Measurements from ENCODE around the gene NOXO1.

Gene NOXO1

GRCh38 chr16:2019921-2020831 lies 38.9 kb upstream of the NOXO1 start:
- no peak overlapping the region for H3K4me2 ChIP-seq (ENCODE audit: low read length)
- H2AFZ ChIP-seq = no peak overlapping the region
- TF ChIP-seq, protein P1, sequence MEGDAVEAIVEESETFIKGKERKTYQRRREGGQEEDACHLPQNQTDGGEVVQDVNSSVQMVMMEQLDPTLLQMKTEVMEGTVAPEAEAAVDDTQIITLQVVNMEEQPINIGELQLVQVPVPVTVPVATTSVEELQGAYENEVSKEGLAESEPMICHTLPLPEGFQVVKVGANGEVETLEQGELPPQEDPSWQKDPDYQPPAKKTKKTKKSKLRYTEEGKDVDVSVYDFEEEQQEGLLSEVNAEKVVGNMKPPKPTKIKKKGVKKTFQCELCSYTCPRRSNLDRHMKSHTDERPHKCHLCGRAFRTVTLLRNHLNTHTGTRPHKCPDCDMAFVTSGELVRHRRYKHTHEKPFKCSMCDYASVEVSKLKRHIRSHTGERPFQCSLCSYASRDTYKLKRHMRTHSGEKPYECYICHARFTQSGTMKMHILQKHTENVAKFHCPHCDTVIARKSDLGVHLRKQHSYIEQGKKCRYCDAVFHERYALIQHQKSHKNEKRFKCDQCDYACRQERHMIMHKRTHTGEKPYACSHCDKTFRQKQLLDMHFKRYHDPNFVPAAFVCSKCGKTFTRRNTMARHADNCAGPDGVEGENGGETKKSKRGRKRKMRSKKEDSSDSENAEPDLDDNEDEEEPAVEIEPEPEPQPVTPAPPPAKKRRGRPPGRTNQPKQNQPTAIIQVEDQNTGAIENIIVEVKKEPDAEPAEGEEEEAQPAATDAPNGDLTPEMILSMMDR (IDR thresholded peaks at IDR 0.05) = no peak
- H3K27me3 ChIP-seq (ENCODE audit: control insufficient read depth, insufficient read depth, low read length) = no peaks in the 10 kb centered on the region
- no peak overlapping the region for H3K4me3 ChIP-seq (ENCODE audit: low read depth, low read length)
- no peak overlapping the region for H3K27ac ChIP-seq
- H3K79me2 ChIP-seq = no peaks in the 10 kb centered on the region
- no peaks in the 10 kb centered on the region for H3K9me3 ChIP-seq (ENCODE audit: control insufficient read depth, low read length)
- H3K36me3 ChIP-seq (ENCODE audit: control insufficient read depth, insufficient read depth, low read length) = no peaks in the 10 kb centered on the region
- H3K4me1 ChIP-seq = peaks cover 3% of the 10 kb centered on the region
- H3K9ac ChIP-seq = no peak overlapping the region

DNA sequence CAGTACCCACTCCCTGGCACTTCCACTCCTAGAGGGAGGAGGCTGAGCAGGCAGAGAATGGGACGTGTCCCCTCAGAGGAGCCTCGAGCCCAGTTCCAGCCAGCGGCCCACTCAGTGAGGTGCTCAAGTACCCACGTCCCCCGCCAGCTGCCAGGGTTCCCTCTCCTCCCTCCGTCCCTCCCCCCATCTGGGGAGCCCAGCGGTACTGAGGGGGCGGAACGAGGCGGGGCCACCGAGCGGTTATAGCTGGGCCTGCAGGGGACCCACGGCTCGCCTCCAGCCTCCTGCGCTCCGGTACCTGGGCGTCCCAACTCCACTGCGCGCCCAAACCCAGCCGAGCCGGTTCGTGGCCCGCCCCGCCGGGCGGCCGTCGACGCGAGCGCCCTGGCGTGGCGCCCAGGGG lies 38.2 kb upstream of the NOXO1 start, which contains the start of gene NPW:
Gene NPW, plus strand, starts transcription at position 268 of the 403 bp plus-strand sequence.
- Histone ChIP-seq H3K4me2 (ENCODE audit: low read length) (no peak within 1 kb of the TSS), H3K9me3 (ENCODE audit: control insufficient read depth, low read length) (no peaks in the 10 kb centered on the region), H2AFZ (no peak within 1 kb of the TSS), H3K4me3 (ENCODE audit: low read depth, low read length) (no peak within 1 kb of the TSS), H3K36me3 (ENCODE audit: control insufficient read depth, insufficient read depth, low read length) (no peaks in the 10 kb centered on the region), H3K27ac (no peak within 1 kb of the TSS), H3K27me3 (ENCODE audit: control insufficient read depth, insufficient read depth, low read length) (no peaks in the 10 kb centered on the region), H3K79me2 (no peaks in the 10 kb centered on the region), H3K9ac (no peak within 1 kb of the TSS), H3K4me1 (peaks cover 3% of the 10 kb centered on the region)
- TF ChIP-seq, protein P1 (IDR thresholded peaks at IDR 0.05) = no peak

- H3K27ac ChIP-seq = no peak overlapping the region
- H3K9ac ChIP-seq = no peak overlapping the region
- H3K79me2 ChIP-seq = no peaks in the 10 kb centered on the region
- no peak overlapping the region for H2AFZ ChIP-seq
- H3K9me3 ChIP-seq (ENCODE audit: control insufficient read depth, low read length) = no peaks in the 10 kb centered on the region
- TF ChIP-seq, protein P1 (IDR thresholded peaks at IDR 0.05) = no peak
- H3K36me3 ChIP-seq (ENCODE audit: control insufficient read depth, insufficient read depth, low read length) = no peaks in the 10 kb centered on the region
- no peaks in the 10 kb centered on the region for H3K4me1 ChIP-seq
- no peak overlapping the region for H3K4me2 ChIP-seq (ENCODE audit: low read length)
- H3K4me3 ChIP-seq (ENCODE audit: low read depth, low read length) = no peak overlapping the region
- no peaks in the 10 kb centered on the region for H3K27me3 ChIP-seq (ENCODE audit: control insufficient read depth, insufficient read depth, low read length)
Measured at GRCh38 chr16:2016407-2016922, 35.2 kb upstream of the NOXO1 start.

DNA sequence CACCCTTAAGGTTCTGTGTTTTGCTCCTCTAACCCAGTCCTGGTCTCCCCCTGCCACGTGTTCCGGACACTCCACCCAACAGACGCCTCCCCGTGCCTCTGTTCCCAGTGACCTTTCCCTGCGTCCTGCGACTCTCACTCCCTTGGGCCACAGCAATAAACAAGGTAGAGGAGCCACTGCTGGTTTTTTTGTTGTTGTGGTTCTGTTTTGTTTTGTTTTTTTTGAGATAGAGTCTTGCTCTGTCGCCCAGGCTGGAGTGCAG lies 34.6 kb upstream of the NOXO1 start:
- no peaks in the 10 kb centered on the region for H3K9me3 ChIP-seq (ENCODE audit: control insufficient read depth, low read length)
- H2AFZ ChIP-seq = no peak overlapping the region
- TF ChIP-seq, protein P1 (IDR thresholded peaks at IDR 0.05) = no peak
- H3K4me2 ChIP-seq (ENCODE audit: low read length) = no peak overlapping the region
- H3K4me1 ChIP-seq = no peaks in the 10 kb centered on the region
- H3K79me2 ChIP-seq = no peaks in the 10 kb centered on the region
- H3K27ac ChIP-seq = no peak overlapping the region
- H3K27me3 ChIP-seq (ENCODE audit: control insufficient read depth, insufficient read depth, low read length) = no peaks in the 10 kb centered on the region
- H3K9ac ChIP-seq = no peak overlapping the region
- H3K4me3 ChIP-seq (ENCODE audit: low read depth, low read length) = no peak overlapping the region
- H3K36me3 ChIP-seq (ENCODE audit: control insufficient read depth, insufficient read depth, low read length) = no peaks in the 10 kb centered on the region
